ENCODE results near the gene HTATIP2.

HTATIP2 gene

DNA sequence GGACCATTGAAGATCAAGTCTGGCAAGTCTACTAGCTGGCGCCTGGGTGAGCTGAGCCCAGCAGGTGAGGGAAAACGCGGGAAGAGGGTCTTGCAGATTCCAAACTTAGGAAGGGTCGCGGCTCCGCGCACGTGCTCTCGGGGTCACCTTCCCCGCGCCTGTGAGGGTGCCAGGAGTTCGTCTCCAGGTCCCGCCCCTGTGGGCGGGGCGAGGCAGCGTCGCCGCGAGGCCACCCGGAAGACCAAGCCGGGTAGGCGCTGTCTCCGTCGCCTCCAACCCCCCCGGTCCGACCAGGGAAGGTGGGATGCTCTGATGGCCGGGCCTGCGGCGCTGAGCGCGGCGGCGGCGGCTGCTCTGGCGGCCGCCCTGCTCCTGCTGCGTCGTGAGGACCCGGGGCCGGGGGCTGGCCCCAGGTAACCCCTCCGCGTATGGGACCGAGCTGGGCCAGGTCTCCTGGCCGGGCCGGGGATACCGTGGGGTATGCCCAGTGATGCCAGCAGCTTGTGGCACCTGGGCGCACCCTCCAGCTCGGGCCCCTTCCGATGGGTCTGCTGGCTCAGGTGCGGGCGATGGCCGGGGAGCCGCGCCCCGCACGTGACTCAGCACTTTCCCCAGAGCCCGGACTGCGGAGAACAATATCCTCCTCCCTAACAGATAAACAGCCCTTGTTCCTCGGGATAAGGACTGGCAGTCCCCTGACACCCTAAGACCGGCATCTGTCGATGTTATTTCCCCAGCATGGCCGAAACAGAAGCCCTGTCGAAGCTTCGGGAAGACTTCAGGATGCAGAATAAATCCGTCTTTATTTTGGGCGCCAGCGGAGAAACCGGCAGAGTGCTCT, at the start of gene HTATIP2:
Gene HTATIP2, plus strand, starts transcription at position 215 of the 841 bp plus-strand sequence. Its CDS starts 524 bp downstream, at position 739.
- H3K4me3 ChIP-seq (ENCODE audit: low read depth, low read length): peak within 1 kb of the TSS; percentile 56

GRCh38 chr11:20315800-20316199, 47.7 kb upstream of the HTATIP2 start:
- H3K36me3 ChIP-seq: no peaks in the 10 kb centered on the region
- no peak overlapping the region for H3K4me3 ChIP-seq (ENCODE audit: low read depth, low read length)

More for the DNA sequence above, at the start of gene HTATIP2:
- Histone ChIP-seq H3K27ac (peak within 1 kb of the TSS; percentile 24; the same call in 1 of the 2 replicates), H3K27me3 (ENCODE audit: insufficient read depth, low read depth, severe bottlenecking) (peaks cover 6% of the 10 kb centered on the region), H3K36me3 (no peaks in the 10 kb centered on the region), H3K9me3 (ENCODE audit: severe bottlenecking) (no peaks in the 10 kb centered on the region)
- TF ChIP-seq, protein P1, sequence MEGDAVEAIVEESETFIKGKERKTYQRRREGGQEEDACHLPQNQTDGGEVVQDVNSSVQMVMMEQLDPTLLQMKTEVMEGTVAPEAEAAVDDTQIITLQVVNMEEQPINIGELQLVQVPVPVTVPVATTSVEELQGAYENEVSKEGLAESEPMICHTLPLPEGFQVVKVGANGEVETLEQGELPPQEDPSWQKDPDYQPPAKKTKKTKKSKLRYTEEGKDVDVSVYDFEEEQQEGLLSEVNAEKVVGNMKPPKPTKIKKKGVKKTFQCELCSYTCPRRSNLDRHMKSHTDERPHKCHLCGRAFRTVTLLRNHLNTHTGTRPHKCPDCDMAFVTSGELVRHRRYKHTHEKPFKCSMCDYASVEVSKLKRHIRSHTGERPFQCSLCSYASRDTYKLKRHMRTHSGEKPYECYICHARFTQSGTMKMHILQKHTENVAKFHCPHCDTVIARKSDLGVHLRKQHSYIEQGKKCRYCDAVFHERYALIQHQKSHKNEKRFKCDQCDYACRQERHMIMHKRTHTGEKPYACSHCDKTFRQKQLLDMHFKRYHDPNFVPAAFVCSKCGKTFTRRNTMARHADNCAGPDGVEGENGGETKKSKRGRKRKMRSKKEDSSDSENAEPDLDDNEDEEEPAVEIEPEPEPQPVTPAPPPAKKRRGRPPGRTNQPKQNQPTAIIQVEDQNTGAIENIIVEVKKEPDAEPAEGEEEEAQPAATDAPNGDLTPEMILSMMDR (IDR thresholded peaks at IDR 0.05; ENCODE audit: low read depth, low read length): no peak
- peak; percentile 49 for DNase-seq

GRCh38 chr11:20321177-20321576, 42.3 kb upstream of the HTATIP2 start:
- TF ChIP-seq, protein P1 (IDR thresholded peaks at IDR 0.05; ENCODE audit: low read depth, low read length): no peak
- DNase-seq: no peak
- Histone ChIP-seq H3K4me3 (ENCODE audit: low read depth, low read length) (no peak overlapping the region), H3K27me3 (ENCODE audit: insufficient read depth, low read depth, severe bottlenecking) (no peaks in the 10 kb centered on the region), H3K36me3 (no peaks in the 10 kb centered on the region), H3K27ac (no peak overlapping the region), H3K9me3 (ENCODE audit: severe bottlenecking) (peaks cover 11% of the 10 kb centered on the region)

More at GRCh38 chr11:20315800-20316199, 47.7 kb upstream of the HTATIP2 start:
- Histone ChIP-seq H3K27ac (no peak overlapping the region), H3K27me3 (ENCODE audit: insufficient read depth, low read depth, severe bottlenecking) (no peaks in the 10 kb centered on the region), H3K9me3 (ENCODE audit: severe bottlenecking) (no peaks in the 10 kb centered on the region)
- no peak for DNase-seq
- TF ChIP-seq, protein P1 (IDR thresholded peaks at IDR 0.05; ENCODE audit: low read depth, low read length): no peak

DNA sequence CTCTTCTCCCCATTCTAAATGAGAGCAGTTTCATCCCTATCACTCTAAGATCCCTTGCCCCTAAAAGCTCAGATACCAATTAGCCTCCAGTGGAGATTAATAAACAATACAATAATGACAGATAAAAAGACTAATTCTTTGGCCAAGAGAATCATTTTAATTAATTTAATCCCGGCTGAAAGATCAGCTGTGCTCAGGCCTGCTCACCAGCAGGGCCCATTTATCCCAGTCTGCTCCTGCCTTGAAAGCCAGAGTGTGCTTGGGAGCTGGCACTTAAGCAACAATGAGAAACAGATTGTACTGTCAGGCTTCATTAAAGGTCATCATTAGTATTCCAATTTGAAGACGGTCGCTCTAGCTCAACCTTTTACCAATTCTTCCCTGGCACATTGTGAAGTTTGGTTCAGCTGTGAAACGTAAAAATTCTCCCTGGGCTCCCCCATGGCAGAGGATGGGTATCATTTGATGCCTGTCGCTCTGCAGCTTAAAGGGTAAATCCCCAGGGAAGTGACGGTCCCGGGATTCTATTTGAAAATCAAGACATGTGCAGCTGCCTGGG, 36.1 kb upstream of the HTATIP2 start:
- no peaks in the 10 kb centered on the region for H3K27me3 ChIP-seq (ENCODE audit: insufficient read depth, low read depth, severe bottlenecking)
- H3K27ac ChIP-seq: peak overlapping the region; percentile 60
- H3K36me3 ChIP-seq: no peaks in the 10 kb centered on the region
- DNase-seq: peak; percentile 71
- peaks cover 11% of the 10 kb centered on the region for H3K9me3 ChIP-seq (ENCODE audit: severe bottlenecking)
- TF ChIP-seq, protein P1 (IDR thresholded peaks at IDR 0.05; ENCODE audit: low read depth, low read length): no peak
- no peak overlapping the region for H3K4me3 ChIP-seq (ENCODE audit: low read depth, low read length)

GRCh38 chr11:20336056-20336455, 27.5 kb upstream of the HTATIP2 start:
- TF ChIP-seq, protein P1 (IDR thresholded peaks at IDR 0.05; ENCODE audit: low read depth, low read length): no peak

More at GRCh38 chr11:20336056-20336455, 27.5 kb upstream of the HTATIP2 start:
- H3K4me3 ChIP-seq (ENCODE audit: low read depth, low read length): no peak overlapping the region
- DNase-seq: no peak
- H3K36me3 ChIP-seq: no peaks in the 10 kb centered on the region
- H3K9me3 ChIP-seq (ENCODE audit: severe bottlenecking): no peaks in the 10 kb centered on the region
- H3K27me3 ChIP-seq (ENCODE audit: insufficient read depth, low read depth, severe bottlenecking): no peaks in the 10 kb centered on the region
- H3K27ac ChIP-seq: no peak overlapping the region
